GM23338 (cell line): ENCODE measurements around the gene IER3IP1. TPM values are rescaled to one million over a fixed set of nuclear protein-coding genes. Genes with fewer than 3 reads are reported as not detected.

ENCODE experiments used
- ATAC-seq: fragments of 200-7000 bp; cut with Tn5 transposase; 3 replicates; pipeline ENCODE4 v1.9.1; 2020
- DNase-seq: peaks from one replicate; pipeline ENCODE4 v3.0.0-alpha.2; 2015; ENCODE audit warnings: low spot score
- H2AFZ ChIP-seq: fragments of 200-600 bp; sonication (generic); 2 replicates; pipeline ENCODE4 v1.8.0; 2016; ENCODE audit warnings: antibody characterized with exemption, mild to moderate bottlenecking, moderate library complexity
- H3F3A ChIP-seq: fragments of 200-600 bp; sonication (generic); replicated peaks from 2 replicates; pipeline ENCODE4 v1.8.0; 2017; ENCODE audit warnings: antibody characterized with exemption, mixed run types, low read depth
- H3K27ac ChIP-seq: fragments of 200-600 bp; sonication (generic); 2 replicates; pipeline ENCODE4 v1.6.1; 2016; ENCODE audit warnings: low read depth
- H3K27me3 ChIP-seq: fragments of 200-600 bp; sonication (generic); 2 replicates; pipeline ENCODE4 v1.8.0; 2016; ENCODE audit warnings: mild to moderate bottlenecking, mixed run types, moderate library complexity; ENCODE audit not compliant: insufficient read depth
- H3K36me3 ChIP-seq: fragments of 200-600 bp; sonication (generic); 2 replicates; pipeline ENCODE4 v1.8.0; 2016; ENCODE audit warnings: mild to moderate bottlenecking; ENCODE audit not compliant: insufficient read depth
- H3K4me1 ChIP-seq: fragments of 200-600 bp; sonication (generic); 2 replicates; pipeline ENCODE4 v1.8.0; 2016; ENCODE audit warnings: mild to moderate bottlenecking, moderate library complexity; ENCODE audit not compliant: insufficient read depth
- H3K4me2 ChIP-seq: fragments of 200-600 bp; sonication (generic); 2 replicates; pipeline ENCODE4 v1.7.1; 2017; ENCODE audit warnings: mixed run types
- H3K4me3 ChIP-seq: fragments of 200-600 bp; sonication (generic); 2 replicates; pipeline ENCODE4 v1.6.1; 2016; ENCODE audit warnings: mixed run types
- H3K79me2 ChIP-seq: fragments of 200-600 bp; sonication (generic); replicated peaks from 2 replicates; pipeline ENCODE4 v1.8.0; 2017; ENCODE audit warnings: mild to moderate bottlenecking; ENCODE audit not compliant: insufficient read depth
- H3K9me2 ChIP-seq: fragments of 200-600 bp; sonication (generic); 2 replicates; pipeline ENCODE4 v1.8.0; 2017; ENCODE audit not compliant: insufficient read depth
- H4K20me1 ChIP-seq: fragments of 200-600 bp; sonication (generic); replicated peaks from 2 replicates; pipeline ENCODE4 v1.8.0; 2017; ENCODE audit warnings: mild to moderate bottlenecking; ENCODE audit not compliant: insufficient read depth
- H3K27ac Mint-ChIP-seq: 2 replicates; pipeline ENCODE4 v1.8.0; 2020; ENCODE audit warnings: inconsistent platforms, mild to moderate bottlenecking, moderate library complexity, mixed read lengths
- H3K27me3 Mint-ChIP-seq: 3 replicates; pipeline ENCODE4 v1.8.0; 2022; ENCODE audit warnings: low read depth, mild to moderate bottlenecking, moderate library complexity, mixed read lengths, inconsistent platforms; ENCODE audit not compliant: insufficient read depth, poor library complexity
- H3K36me3 Mint-ChIP-seq: 3 replicates; pipeline ENCODE4 v1.8.0; 2021; ENCODE audit warnings: low read depth, mild to moderate bottlenecking, inconsistent platforms, moderate library complexity, mixed read lengths
- H3K4me1 Mint-ChIP-seq: 3 replicates; pipeline ENCODE4 v1.8.0; 2020; ENCODE audit warnings: mild to moderate bottlenecking, inconsistent platforms, mixed read lengths
- H3K4me3 Mint-ChIP-seq: 3 replicates; pipeline ENCODE4 v1.8.0; 2021; ENCODE audit warnings: moderate library complexity, mild to moderate bottlenecking, inconsistent platforms, mixed read lengths
- H3K9me3 Mint-ChIP-seq: 3 replicates; pipeline ENCODE4 v1.8.0; 2020; ENCODE audit warnings: moderate library complexity, mild to moderate bottlenecking, inconsistent platforms, mixed read lengths
- CREB1 ChIP-seq: fragments of 250-450 bp; sonication (Bioruptor Pico); IDR thresholded peaks from 2 replicates; pipeline ENCODE4 v1.5.0; 2020; ENCODE audit warnings: low read depth, mild to moderate bottlenecking, moderate library complexity
- EZH2 ChIP-seq: fragments of 200-600 bp; sonication (generic); IDR thresholded peaks from one replicate; pipeline ENCODE4 v1.8.0; 2017; ENCODE audit warnings: antibody characterized with exemption, mild to moderate bottlenecking, low read depth; ENCODE audit not compliant: unreplicated experiment
- EZH2phosphoT487 ChIP-seq: fragments of 200-600 bp; sonication (generic); IDR thresholded peaks from one replicate; pipeline ENCODE4 v1.8.1; 2018; ENCODE audit warnings: antibody characterized with exemption; ENCODE audit not compliant: unreplicated experiment
- JUNB ChIP-seq: IDR thresholded peaks from one replicate; pipeline ENCODE4 v1.6.1; 2016; ENCODE audit warnings: antibody characterized with exemption; ENCODE audit not compliant: unreplicated experiment
- NANOG ChIP-seq: IDR thresholded peaks from 2 replicates; pipeline ENCODE4 v1.6.1; 2016; ENCODE audit warnings: antibody characterized with exemption, borderline replicate concordance
- POLR2AphosphoS5 ChIP-seq: IDR thresholded peaks from 2 replicates; pipeline ENCODE4 v1.6.1; 2016; ENCODE audit warnings: antibody characterized with exemption, low read depth
- STAT1 ChIP-seq: IDR thresholded peaks from one replicate; pipeline ENCODE4 v1.6.1; 2016; ENCODE audit warnings: antibody characterized with exemption; ENCODE audit not compliant: unreplicated experiment
- ZNF114 ChIP-seq: fragments of 250-450 bp; sonication (Bioruptor Pico); IDR thresholded peaks from 2 replicates; pipeline ENCODE4 v1.5.0; 2020; ENCODE audit warnings: mild to moderate bottlenecking, moderate library complexity
- ZNF331 ChIP-seq: fragments of 250-450 bp; sonication (Bioruptor Pico); IDR thresholded peaks from 2 replicates; pipeline ENCODE4 v1.5.0; 2020; ENCODE audit warnings: low read depth, mild to moderate bottlenecking, moderate library complexity
- polyA plus RNA-seq: library from polyadenylated mRNA; unstranded; fragments of >200 nt; fragmentation: Nextera tagmentation; extraction: Ambion mirVana; gene quantifications from 2 replicates; pipeline ENCODE4 v1.2.1, GENCODE V29; 2016
- total RNA-seq: library from RNA; depleted of rRNA; stranded (reverse); fragments of >200 nt; shearing (Covaris generic); gene quantifications from 2 replicates; pipeline ENCODE4 v1.2.3, GENCODE V29; 2014
- TF ChIP-seq, protein P1 (sequence below): IDR thresholded peaks from 2 replicates; pipeline ENCODE4 v1.6.1; 2016; ENCODE audit warnings: antibody characterized with exemption
- TF ChIP-seq, protein P2 (sequence below): IDR thresholded peaks from one replicate; pipeline ENCODE4 v1.6.1; 2018; ENCODE audit warnings: antibody characterized with exemption; ENCODE audit not compliant: unreplicated experiment
- TF ChIP-seq, protein P3 (sequence below): fragments of 250-450 bp; sonication (Bioruptor Pico); IDR thresholded peaks from 2 replicates; pipeline ENCODE4 v1.5.0; 2020; ENCODE audit warnings: mild to moderate bottlenecking, moderate library complexity
- TF ChIP-seq, protein P4 (sequence below), 2 experiments: fragments of 200-600 bp in 1 of 2; sonication (generic) in 1 of 2; conservative IDR thresholded peaks; 2 replicates each; pipeline versions ENCODE4 v1.5.1 to v1.6.1; 2016 to 2017; ENCODE audit warnings: antibody characterized with exemption in 2 of 2, low read depth in 2 of 2, mild to moderate bottlenecking in 2 of 2, moderate library complexity in 1 of 2

The IER3IP1 gene
- total and polyA plus RNA-seq, 2 experiments from 2014 or later, result 12.2 to 24.0 TPM

DNA sequence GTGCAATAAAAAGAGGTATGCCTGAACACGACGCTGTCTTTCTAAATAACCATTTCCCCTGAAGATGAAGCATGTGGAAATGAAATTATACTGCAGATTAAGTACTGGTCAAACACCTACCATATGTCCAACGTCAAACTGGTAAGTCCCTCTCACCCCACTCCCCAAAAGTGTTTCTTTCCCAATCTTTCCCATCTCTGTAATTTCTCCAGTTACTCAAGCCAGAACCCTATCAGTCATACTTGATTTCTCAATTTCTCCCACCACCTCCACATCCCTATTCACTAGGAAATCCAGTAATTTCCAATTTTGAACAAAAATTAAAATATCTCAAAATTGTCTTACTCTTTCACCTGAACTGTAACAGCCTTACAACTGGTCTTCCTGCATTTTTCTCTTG is 55.0 kb downstream of the IER3IP1 start:
- Mint-ChIP-seq H3K27me3 (no peaks in the 10 kb centered on the region), H3K27ac (no peak overlapping the region), H3K36me3 (peaks cover 15% of the 10 kb centered on the region; the same call in 2 of the 3 replicates), H3K9me3 (no peaks in the 10 kb centered on the region), H3K4me3 (no peak overlapping the region), H3K4me1 (peaks cover 1% of the 10 kb centered on the region; the same call in 2 of the 3 replicates)
- no peaks in the 10 kb centered on the region for H3K4me1 ChIP-seq
- DNase-seq, result no peak
- no peak overlapping the region for H2AFZ ChIP-seq
- no peaks in the 10 kb centered on the region for H3K79me2 ChIP-seq
- H3K36me3 ChIP-seq, result no peaks in the 10 kb centered on the region
- no peak for ATAC-seq
- H3K27ac ChIP-seq, result no peak overlapping the region
- no peaks in the 10 kb centered on the region for H3F3A ChIP-seq
- H3K27me3 ChIP-seq, result no peaks in the 10 kb centered on the region
- no peaks in the 10 kb centered on the region for H3K9me2 ChIP-seq
- H3K4me3 ChIP-seq, result no peak overlapping the region
- TF ChIP-seq NANOG (no peak), ZNF331 (no peak), CREB1 (CRISPR knock-in tag) (no peak), POLR2AphosphoS5 (no peak), EZH2 (no peak), STAT1 (no peak), JUNB (no peak), EZH2phosphoT487 (no peak), ZNF114 (no peak)
- TF ChIP-seq, protein P1, sequence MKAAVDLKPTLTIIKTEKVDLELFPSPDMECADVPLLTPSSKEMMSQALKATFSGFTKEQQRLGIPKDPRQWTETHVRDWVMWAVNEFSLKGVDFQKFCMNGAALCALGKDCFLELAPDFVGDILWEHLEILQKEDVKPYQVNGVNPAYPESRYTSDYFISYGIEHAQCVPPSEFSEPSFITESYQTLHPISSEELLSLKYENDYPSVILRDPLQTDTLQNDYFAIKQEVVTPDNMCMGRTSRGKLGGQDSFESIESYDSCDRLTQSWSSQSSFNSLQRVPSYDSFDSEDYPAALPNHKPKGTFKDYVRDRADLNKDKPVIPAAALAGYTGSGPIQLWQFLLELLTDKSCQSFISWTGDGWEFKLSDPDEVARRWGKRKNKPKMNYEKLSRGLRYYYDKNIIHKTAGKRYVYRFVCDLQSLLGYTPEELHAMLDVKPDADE, result no peak
- TF ChIP-seq, protein P2, sequence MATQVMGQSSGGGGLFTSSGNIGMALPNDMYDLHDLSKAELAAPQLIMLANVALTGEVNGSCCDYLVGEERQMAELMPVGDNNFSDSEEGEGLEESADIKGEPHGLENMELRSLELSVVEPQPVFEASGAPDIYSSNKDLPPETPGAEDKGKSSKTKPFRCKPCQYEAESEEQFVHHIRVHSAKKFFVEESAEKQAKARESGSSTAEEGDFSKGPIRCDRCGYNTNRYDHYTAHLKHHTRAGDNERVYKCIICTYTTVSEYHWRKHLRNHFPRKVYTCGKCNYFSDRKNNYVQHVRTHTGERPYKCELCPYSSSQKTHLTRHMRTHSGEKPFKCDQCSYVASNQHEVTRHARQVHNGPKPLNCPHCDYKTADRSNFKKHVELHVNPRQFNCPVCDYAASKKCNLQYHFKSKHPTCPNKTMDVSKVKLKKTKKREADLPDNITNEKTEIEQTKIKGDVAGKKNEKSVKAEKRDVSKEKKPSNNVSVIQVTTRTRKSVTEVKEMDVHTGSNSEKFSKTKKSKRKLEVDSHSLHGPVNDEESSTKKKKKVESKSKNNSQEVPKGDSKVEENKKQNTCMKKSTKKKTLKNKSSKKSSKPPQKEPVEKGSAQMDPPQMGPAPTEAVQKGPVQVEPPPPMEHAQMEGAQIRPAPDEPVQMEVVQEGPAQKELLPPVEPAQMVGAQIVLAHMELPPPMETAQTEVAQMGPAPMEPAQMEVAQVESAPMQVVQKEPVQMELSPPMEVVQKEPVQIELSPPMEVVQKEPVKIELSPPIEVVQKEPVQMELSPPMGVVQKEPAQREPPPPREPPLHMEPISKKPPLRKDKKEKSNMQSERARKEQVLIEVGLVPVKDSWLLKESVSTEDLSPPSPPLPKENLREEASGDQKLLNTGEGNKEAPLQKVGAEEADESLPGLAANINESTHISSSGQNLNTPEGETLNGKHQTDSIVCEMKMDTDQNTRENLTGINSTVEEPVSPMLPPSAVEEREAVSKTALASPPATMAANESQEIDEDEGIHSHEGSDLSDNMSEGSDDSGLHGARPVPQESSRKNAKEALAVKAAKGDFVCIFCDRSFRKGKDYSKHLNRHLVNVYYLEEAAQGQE, result no peak
- TF ChIP-seq, protein P3, sequence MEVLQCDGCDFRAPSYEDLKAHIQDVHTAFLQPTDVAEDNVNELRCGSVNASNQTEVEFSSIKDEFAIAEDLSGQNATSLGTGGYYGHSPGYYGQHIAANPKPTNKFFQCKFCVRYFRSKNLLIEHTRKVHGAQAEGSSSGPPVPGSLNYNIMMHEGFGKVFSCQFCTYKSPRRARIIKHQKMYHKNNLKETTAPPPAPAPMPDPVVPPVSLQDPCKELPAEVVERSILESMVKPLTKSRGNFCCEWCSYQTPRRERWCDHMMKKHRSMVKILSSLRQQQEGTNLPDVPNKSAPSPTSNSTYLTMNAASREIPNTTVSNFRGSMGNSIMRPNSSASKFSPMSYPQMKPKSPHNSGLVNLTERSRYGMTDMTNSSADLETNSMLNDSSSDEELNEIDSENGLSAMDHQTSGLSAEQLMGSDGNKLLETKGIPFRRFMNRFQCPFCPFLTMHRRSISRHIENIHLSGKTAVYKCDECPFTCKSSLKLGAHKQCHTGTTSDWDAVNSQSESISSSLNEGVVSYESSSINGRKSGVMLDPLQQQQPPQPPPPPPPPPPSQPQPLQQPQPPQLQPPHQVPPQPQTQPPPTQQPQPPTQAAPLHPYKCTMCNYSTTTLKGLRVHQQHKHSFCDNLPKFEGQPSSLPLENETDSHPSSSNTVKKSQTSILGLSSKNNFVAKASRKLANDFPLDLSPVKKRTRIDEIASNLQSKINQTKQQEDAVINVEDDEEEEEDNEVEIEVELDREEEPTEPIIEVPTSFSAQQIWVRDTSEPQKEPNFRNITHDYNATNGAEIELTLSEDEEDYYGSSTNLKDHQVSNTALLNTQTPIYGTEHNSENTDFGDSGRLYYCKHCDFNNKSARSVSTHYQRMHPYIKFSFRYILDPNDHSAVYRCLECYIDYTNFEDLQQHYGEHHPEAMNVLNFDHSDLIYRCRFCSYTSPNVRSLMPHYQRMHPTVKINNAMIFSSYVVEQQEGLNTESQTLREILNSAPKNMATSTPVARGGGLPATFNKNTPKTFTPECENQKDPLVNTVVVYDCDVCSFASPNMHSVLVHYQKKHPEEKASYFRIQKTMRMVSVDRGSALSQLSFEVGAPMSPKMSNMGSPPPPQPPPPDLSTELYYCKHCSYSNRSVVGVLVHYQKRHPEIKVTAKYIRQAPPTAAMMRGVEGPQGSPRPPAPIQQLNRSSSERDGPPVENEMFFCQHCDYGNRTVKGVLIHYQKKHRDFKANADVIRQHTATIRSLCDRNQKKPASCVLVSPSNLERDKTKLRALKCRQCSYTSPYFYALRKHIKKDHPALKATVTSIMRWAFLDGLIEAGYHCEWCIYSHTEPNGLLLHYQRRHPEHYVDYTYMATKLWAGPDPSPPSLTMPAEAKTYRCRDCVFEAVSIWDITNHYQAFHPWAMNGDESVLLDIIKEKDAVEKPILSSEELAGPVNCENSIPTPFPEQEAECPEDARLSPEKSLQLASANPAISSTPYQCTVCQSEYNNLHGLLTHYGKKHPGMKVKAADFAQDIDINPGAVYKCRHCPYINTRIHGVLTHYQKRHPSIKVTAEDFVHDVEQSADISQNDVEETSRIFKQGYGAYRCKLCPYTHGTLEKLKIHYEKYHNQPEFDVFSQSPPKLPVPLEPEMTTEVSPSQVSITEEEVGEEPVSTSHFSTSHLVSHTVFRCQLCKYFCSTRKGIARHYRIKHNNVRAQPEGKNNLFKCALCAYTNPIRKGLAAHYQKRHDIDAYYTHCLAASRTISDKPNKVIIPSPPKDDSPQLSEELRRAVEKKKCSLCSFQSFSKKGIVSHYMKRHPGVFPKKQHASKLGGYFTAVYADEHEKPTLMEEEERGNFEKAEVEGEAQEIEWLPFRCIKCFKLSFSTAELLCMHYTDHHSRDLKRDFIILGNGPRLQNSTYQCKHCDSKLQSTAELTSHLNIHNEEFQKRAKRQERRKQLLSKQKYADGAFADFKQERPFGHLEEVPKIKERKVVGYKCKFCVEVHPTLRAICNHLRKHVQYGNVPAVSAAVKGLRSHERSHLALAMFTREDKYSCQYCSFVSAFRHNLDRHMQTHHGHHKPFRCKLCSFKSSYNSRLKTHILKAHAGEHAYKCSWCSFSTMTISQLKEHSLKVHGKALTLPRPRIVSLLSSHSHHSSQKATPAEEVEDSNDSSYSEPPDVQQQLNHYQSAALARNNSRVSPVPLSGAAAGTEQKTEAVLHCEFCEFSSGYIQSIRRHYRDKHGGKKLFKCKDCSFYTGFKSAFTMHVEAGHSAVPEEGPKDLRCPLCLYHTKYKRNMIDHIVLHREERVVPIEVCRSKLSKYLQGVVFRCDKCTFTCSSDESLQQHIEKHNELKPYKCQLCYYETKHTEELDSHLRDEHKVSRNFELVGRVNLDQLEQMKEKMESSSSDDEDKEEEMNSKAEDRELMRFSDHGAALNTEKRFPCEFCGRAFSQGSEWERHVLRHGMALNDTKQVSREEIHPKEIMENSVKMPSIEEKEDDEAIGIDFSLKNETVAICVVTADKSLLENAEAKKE (CRISPR knock-in tag), result no peak
- TF ChIP-seq, protein P4, sequence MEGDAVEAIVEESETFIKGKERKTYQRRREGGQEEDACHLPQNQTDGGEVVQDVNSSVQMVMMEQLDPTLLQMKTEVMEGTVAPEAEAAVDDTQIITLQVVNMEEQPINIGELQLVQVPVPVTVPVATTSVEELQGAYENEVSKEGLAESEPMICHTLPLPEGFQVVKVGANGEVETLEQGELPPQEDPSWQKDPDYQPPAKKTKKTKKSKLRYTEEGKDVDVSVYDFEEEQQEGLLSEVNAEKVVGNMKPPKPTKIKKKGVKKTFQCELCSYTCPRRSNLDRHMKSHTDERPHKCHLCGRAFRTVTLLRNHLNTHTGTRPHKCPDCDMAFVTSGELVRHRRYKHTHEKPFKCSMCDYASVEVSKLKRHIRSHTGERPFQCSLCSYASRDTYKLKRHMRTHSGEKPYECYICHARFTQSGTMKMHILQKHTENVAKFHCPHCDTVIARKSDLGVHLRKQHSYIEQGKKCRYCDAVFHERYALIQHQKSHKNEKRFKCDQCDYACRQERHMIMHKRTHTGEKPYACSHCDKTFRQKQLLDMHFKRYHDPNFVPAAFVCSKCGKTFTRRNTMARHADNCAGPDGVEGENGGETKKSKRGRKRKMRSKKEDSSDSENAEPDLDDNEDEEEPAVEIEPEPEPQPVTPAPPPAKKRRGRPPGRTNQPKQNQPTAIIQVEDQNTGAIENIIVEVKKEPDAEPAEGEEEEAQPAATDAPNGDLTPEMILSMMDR (conservative IDR thresholded peaks at IDR 0.05; ENCODE audit: low read depth in 2 of 2), result no peak
- no peaks in the 10 kb centered on the region for H4K20me1 ChIP-seq
- no peak overlapping the region for H3K4me2 ChIP-seq
